ENCODE data around the gene TTC38.

- no peak for TF ChIP-seq FOS (IDR thresholded peaks at IDR 0.05; ENCODE audit: borderline replicate concordance, insufficient read depth, low read length)
- no peak for TF ChIP-seq CTCF (IDR thresholded peaks at IDR 0.05; ENCODE audit: extremely low read depth in 1 of 2, insufficient read depth in 1 of 2, low read depth in 1 of 2, low read length in 2 of 2)
- no peak for TF ChIP-seq POLR2A (IDR thresholded peaks at IDR 0.05; ENCODE audit: low read depth, low read length)
- TF ChIP-seq POLR2AphosphoS5 (IDR thresholded peaks at IDR 0.05; ENCODE audit: insufficient read depth, low read depth, low read length) = no peak
- TF ChIP-seq MAX (IDR thresholded peaks at IDR 0.05; ENCODE audit: insufficient read depth, insufficient read length) = no peak
- TF ChIP-seq GATA2 (IDR thresholded peaks at IDR 0.05; ENCODE audit: insufficient read depth, insufficient read length, low read depth, low read length) = no peak
- TF ChIP-seq EZH2 (IDR thresholded peaks at IDR 0.05; ENCODE audit: borderline replicate concordance, low read depth, low read length, severe bottlenecking) = no peak
- no peak for TF ChIP-seq JUN (IDR thresholded peaks at IDR 0.05; ENCODE audit: borderline replicate concordance, insufficient read depth, insufficient read length, low read depth)
Measured at GRCh38 chr22:46318576-46318975, 50.8 kb downstream of the TTC38 start.

Measured in endothelial cell of umbilical vein (primary cell).